ENCODE data around the gene AMBRA1.

DNA sequence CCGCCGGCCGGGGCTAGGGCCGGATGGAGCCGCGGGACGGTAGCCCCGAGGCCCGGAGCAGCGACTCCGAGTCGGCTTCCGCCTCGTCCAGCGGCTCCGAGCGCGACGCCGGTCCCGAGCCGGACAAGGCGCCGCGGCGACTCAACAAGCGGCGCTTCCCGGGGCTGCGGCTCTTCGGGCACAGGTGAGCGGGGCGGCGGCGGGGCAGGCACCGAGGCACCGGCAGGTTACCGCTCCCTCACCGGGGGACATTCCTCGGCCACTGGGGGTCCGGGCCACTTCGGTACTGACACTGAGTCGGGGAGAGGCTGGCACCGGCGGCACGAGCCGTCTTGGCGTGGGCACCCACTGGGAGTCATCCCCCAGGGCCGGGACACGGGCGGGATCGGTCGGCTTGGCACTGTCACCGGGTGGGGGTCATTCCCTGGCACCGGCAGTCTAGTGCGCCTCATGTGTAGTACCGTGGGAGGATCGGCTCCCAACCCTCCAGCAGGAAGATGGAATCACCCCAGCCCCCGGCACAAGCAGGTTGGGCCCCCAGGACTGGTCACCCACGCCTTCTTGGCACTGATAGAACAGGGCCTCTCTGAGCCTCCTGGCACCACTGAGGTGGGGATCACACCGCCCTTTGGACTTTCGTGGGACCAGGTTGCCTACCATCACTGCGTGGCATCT, 246.0 kb downstream of the AMBRA1 start:
- TF ChIP-seq, protein P1, sequence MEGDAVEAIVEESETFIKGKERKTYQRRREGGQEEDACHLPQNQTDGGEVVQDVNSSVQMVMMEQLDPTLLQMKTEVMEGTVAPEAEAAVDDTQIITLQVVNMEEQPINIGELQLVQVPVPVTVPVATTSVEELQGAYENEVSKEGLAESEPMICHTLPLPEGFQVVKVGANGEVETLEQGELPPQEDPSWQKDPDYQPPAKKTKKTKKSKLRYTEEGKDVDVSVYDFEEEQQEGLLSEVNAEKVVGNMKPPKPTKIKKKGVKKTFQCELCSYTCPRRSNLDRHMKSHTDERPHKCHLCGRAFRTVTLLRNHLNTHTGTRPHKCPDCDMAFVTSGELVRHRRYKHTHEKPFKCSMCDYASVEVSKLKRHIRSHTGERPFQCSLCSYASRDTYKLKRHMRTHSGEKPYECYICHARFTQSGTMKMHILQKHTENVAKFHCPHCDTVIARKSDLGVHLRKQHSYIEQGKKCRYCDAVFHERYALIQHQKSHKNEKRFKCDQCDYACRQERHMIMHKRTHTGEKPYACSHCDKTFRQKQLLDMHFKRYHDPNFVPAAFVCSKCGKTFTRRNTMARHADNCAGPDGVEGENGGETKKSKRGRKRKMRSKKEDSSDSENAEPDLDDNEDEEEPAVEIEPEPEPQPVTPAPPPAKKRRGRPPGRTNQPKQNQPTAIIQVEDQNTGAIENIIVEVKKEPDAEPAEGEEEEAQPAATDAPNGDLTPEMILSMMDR (IDR thresholded peaks at IDR 0.05; ENCODE audit: insufficient read depth, low read length), result no peak
- no peak for TF ChIP-seq SPI1 (IDR thresholded peaks at IDR 0.05; ENCODE audit: borderline replicate concordance, low read depth)
